Measurements from ENCODE around the gene ACBD6. TPM values are rescaled to one million over a fixed set of nuclear protein-coding genes. Genes with fewer than 3 reads are reported as not detected.
A peak's percentile ranks its signal among the peaks of the same experiment; 100 is the strongest.

ACBD6 gene
- total and polyA plus RNA-seq, 11 donors, result 18.6 to 35.8 (median 21.8) TPM

DNA sequence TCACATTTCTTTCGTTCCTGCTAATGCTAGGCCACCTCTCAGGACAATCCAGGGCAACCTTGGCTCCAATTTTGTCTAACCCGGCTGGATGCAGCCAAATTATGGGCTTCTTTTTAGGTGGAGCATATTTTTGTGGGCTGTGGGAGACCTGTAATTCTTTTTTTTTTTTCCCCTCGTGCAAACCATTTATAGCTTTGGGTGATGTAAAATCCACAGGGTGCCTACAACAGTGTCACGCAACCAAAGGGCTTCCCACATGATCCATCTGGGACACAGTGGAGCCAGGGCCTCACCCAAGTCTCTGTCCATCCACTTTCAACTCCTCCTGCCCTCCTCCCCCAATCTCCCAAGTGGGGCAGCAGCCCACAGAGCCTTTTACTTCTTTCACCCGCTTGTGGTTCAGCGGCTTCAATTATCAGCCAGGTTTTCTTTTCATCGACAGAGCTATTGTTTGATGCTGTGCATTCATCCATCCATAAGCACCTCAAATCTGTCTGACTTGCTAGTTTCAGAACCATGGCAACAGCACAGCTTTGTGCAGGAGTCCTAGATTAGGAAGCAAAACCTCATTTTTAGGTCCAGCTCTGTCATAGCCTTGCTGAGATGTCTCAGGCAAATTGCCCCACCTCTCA, 46.4 kb upstream of the ACBD6 start:
- intact Hi-C loops (cut with DNase I), result no loop called here
- Histone ChIP-seq H3K9me3 (no peaks in the 10 kb centered on the region), H3K36me3 (no peaks in the 10 kb centered on the region), H3K27me3 (no peaks in the 10 kb centered on the region), H3K4me1 (peaks cover 0 to 35% (median 9%) of the 10 kb centered on the region in 12 donors), H3K4me3 (no peak overlapping the region), H3K27ac (peak overlapping the region in 1 of 12 donors; percentile 72)
- DNase-seq (no peak), ATAC-seq (no peak)
- TF ChIP-seq, protein P1, sequence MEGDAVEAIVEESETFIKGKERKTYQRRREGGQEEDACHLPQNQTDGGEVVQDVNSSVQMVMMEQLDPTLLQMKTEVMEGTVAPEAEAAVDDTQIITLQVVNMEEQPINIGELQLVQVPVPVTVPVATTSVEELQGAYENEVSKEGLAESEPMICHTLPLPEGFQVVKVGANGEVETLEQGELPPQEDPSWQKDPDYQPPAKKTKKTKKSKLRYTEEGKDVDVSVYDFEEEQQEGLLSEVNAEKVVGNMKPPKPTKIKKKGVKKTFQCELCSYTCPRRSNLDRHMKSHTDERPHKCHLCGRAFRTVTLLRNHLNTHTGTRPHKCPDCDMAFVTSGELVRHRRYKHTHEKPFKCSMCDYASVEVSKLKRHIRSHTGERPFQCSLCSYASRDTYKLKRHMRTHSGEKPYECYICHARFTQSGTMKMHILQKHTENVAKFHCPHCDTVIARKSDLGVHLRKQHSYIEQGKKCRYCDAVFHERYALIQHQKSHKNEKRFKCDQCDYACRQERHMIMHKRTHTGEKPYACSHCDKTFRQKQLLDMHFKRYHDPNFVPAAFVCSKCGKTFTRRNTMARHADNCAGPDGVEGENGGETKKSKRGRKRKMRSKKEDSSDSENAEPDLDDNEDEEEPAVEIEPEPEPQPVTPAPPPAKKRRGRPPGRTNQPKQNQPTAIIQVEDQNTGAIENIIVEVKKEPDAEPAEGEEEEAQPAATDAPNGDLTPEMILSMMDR (IDR thresholded peaks at IDR 0.05), result no peak
- no peak for TF ChIP-seq POLR2A (IDR thresholded peaks at IDR 0.05)
- WGBS, 4 donors, result 87 to 91% (median 88%) methylated on average over 7 of the region's 7 CpGs

DNA sequence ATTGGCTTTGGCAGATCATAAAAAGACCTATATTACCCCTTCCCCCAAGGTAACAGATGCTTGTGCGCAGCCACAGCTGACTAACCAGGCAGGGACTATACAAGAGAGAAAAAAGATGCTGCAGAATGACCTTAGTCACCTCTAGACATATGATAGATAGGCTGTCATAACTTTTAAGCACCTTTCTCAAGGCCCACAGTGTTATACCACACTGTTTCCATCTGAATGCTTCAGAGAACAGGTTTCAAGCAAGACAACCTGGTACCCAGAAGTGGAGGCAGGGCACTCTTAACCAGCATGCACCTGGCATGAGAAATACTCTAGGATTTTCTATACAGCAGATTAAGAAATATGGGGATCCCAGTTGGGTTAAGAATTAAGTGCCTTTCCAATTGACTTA, 43.6 kb upstream of the ACBD6 start:
- ATAC-seq (no peak), DNase-seq (no peak)
- H3K4me3 ChIP-seq, result no peak overlapping the region
- no peaks in the 10 kb centered on the region for H3K27me3 ChIP-seq
- H3K4me1 ChIP-seq, result peaks cover 3 to 48% (median 23%) of the 10 kb centered on the region in 12 donors
- no peaks in the 10 kb centered on the region for H3K9me3 ChIP-seq
- TF ChIP-seq, protein P1 (IDR thresholded peaks at IDR 0.05), result no peak
- TF ChIP-seq POLR2A (IDR thresholded peaks at IDR 0.05), result no peak
- peak overlapping the region in 4 of 12 donors; percentile 28 to 84 (median 54) for H3K27ac ChIP-seq
- WGBS, 4 donors, result 97 to 100% (median 100%) methylated on average over 1 of the region's 1 CpG
- intact Hi-C loops (cut with DNase I), result no loop called here
- no peaks in the 10 kb centered on the region for H3K36me3 ChIP-seq

DNA sequence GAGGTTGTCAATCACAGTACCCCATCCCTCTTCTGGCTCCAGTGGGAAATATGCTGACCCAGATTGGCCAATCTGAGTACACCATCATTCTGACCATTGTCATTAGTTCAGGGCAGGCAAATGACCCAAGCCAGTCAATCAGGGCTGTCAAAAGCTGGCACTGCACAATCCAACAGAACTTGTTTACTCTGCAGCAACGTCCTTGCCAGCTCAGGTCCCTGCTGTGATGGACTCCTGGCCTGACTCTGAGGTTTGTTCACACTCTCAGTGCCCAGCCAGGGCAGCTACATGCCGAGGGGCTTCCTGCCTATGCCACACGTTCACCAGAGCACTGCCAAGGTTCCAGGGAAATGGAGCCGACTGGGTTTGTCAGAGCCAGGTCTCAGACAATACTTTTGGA, 41.7 kb upstream of the ACBD6 start:
- 72 to 95% (median 77%) methylated on average over 3 to 4 of the region's 4 CpGs for WGBS, 4 donors
- H3K4me3 ChIP-seq, result no peak overlapping the region
- intact Hi-C loops (cut with DNase I), result loop anchor here in 1 of 10 donors (5.0 kb wide), 1 partner anchor 48 kb away; no protein-coding TSS in a partner anchor

DNA sequence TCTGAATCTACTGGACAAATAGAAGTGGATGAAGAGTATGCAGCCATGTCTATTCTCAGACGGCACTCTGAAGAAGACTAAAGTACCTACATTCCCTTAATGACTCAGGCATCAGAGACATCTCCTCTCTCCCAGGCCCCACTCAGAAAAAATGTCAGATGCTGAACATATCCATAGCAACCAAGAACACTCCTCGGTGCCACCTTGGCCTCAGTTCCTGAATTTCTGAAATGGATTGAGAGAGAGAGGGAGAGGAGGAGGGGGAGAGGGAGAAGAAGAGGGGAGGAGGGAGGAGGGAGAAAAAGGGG, 40.4 kb upstream of the ACBD6 start:
- DNase-seq, result no peak
- Histone ChIP-seq H3K27ac (peak overlapping the region; percentile 49 to 89 (median 79)), H3K9me3 (no peaks in the 10 kb centered on the region), H3K4me3 (no peak overlapping the region), H3K4me1 (peaks cover 3 to 64% (median 34%) of the 10 kb centered on the region in 12 donors), H3K27me3 (no peaks in the 10 kb centered on the region), H3K36me3 (no peaks in the 10 kb centered on the region)
- intact Hi-C loops (cut with DNase I), result loop anchor here in 1 of 10 donors (5.0 kb wide), 1 partner anchor 50 kb away; no protein-coding TSS in a partner anchor
- TF ChIP-seq, protein P1 (IDR thresholded peaks at IDR 0.05), result no peak
- TF ChIP-seq POLR2A (IDR thresholded peaks at IDR 0.05), result no peak
- ATAC-seq, result no peak
- WGBS, 4 donors, result 2 to 15% (median 8%) methylated on average over 2 of the region's 2 CpGs

More for the DNA sequence above, 41.7 kb upstream of the ACBD6 start:
- Histone ChIP-seq H3K36me3 (no peaks in the 10 kb centered on the region), H3K27ac (peak overlapping the region in 11 of 12 donors; percentile 3 to 89 (median 76)), H3K4me1 (peaks cover 3 to 60% (median 32%) of the 10 kb centered on the region in 12 donors), H3K9me3 (no peaks in the 10 kb centered on the region), H3K27me3 (no peaks in the 10 kb centered on the region)
- no peak for ATAC-seq
- no peak for DNase-seq
- TF ChIP-seq, protein P1 (IDR thresholded peaks at IDR 0.05), result no peak
- TF ChIP-seq POLR2A (IDR thresholded peaks at IDR 0.05), result no peak
